Measurements from ENCODE around the gene MAEA.
"Not testable (repeated sequence)": the region's sequence is repeated elsewhere in the genome, so short reads cannot be mapped to it uniquely, and the experiment has no call there.

The MAEA gene

GRCh38 chr4:1318488-1319213 is 29.0 kb downstream of the MAEA start:
- H3K4me3 ChIP-seq (ENCODE audit: low read length) = no peak overlapping the region
- DNase-seq (ENCODE audit: low read depth) = no peak
- peak; percentile 55 for TF ChIP-seq CTCF (conservative IDR thresholded peaks at IDR 0.05; ENCODE audit: low read depth, low read length)

- no peak for DNase-seq (ENCODE audit: low read depth)
- no peak overlapping the region for H3K4me3 ChIP-seq (ENCODE audit: low read length)
- TF ChIP-seq CTCF (conservative IDR thresholded peaks at IDR 0.05; ENCODE audit: low read depth, low read length) = no peak
Observed at GRCh38 chr4:1321486-1321885, 31.8 kb downstream of the MAEA start.

- TF ChIP-seq CTCF (conservative IDR thresholded peaks at IDR 0.05; ENCODE audit: low read depth, low read length) = no peak
- H3K4me3 ChIP-seq (ENCODE audit: low read length) = no peak overlapping the region
- DNase-seq (ENCODE audit: low read depth) = no peak
Observed at GRCh38 chr4:1321946-1322650, 32.4 kb downstream of the MAEA start.

- no peak overlapping the region for H3K4me3 ChIP-seq (ENCODE audit: low read length)
- DNase-seq (ENCODE audit: low read depth) = no peak
- TF ChIP-seq CTCF (conservative IDR thresholded peaks at IDR 0.05; ENCODE audit: low read depth, low read length) = no peak
Observed at GRCh38 chr4:1323280-1323634, 33.6 kb downstream of the MAEA start.

GRCh38 chr4:1323635-1324442 is 34.1 kb downstream of the MAEA start:
- H3K4me3 ChIP-seq (ENCODE audit: low read length) = no peak overlapping the region
- DNase-seq (ENCODE audit: low read depth) = no peak
- TF ChIP-seq CTCF (conservative IDR thresholded peaks at IDR 0.05; ENCODE audit: low read depth, low read length) = no peak

GRCh38 chr4:1324443-1325175 is 34.9 kb downstream of the MAEA start:
- DNase-seq (ENCODE audit: low read depth); H3K4me3 ChIP-seq (ENCODE audit: low read length): not testable (repeated sequence)

- no peak for TF ChIP-seq CTCF (conservative IDR thresholded peaks at IDR 0.05; ENCODE audit: low read depth, low read length)
- no peak overlapping the region for H3K4me3 ChIP-seq (ENCODE audit: low read length)
- DNase-seq (ENCODE audit: low read depth) = no peak
Observed at GRCh38 chr4:1325176-1325480, 35.4 kb downstream of the MAEA start.
